CD4-positive, alpha-beta T cell treated with Interleukin-6 at 100 ng/mL for 8 hours (primary cell): Measurements from ENCODE around the gene DSTYK.
A peak's percentile ranks its signal among the peaks of the same experiment; 100 is the strongest.
"Not testable (repeated sequence)": the region's sequence is repeated elsewhere in the genome, so short reads cannot be mapped to it uniquely, and the experiment has no call there.

ENCODE experiments used
- DNase-seq: peaks from one replicate; pipeline ENCODE4 v3.0.0-alpha.2; 2020; ENCODE audit warnings: mixed read lengths, low spot score

DSTYK gene

GRCh38 chr1:205170532-205171269 lies 40.8 kb downstream of the DSTYK start:
- no peak for DNase-seq

GRCh38 chr1:205169248-205169647 lies 42.3 kb downstream of the DSTYK start:
- DNase-seq, result no peak

DNA sequence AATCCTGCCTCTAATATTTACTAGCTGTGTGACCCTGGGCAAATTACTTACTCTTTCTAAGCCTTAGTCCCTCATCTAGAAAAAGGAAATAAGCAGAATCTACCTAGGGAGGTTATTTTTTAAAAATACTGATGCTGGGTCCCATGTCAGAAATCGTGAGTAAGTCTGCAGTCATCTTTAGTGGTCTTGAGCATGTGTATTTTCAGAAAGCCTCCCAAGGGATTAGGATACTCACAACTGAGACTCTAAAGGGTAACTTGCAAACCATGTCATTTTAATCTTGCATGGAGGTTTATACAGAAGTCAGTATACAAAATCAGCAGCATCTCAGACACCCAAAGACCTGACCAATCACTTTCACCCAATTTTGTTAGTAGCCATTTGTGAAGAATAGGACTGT lies 43.2 kb downstream of the DSTYK start:
- no peak for DNase-seq

DNA sequence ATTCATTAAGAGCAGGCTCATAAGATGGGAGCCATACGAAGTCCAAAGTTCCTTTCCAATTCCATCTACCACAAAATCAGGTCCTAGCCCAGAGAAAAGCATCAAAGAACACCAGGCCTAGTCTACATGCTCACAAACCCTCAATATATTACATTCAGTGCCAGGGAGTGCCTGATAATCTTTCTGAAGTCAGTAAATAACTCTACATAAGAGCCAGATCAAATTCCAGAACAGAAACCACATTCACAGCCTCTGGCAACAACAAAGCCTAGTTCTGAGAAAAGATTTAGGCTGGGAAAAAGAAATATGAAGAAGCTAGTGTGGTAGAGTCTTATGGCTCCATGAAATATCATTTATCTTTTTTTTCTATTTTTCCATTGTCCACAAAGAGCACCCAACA lies 49.2 kb downstream of the DSTYK start:
- no peak for DNase-seq

DNA sequence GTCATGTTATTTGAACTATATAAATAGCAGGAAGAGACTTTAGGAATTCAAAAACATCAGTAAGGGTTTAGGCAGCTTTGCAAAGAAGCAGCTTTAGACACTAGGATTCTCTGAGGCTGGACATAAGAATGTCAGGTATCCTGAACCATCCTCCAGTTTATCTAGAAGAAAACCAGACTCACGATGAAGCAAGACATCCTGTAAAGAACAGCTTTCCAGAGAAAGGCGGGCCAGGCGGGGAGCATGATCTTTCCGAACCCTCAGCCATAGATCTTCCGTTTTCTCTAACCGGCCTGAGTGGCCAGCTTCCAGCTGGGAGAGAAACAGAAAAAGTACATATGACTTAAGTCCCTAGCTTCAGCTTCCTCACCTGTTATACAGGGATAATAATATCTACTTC lies 50.4 kb downstream of the DSTYK start:
- DNase-seq, result no peak

DNA sequence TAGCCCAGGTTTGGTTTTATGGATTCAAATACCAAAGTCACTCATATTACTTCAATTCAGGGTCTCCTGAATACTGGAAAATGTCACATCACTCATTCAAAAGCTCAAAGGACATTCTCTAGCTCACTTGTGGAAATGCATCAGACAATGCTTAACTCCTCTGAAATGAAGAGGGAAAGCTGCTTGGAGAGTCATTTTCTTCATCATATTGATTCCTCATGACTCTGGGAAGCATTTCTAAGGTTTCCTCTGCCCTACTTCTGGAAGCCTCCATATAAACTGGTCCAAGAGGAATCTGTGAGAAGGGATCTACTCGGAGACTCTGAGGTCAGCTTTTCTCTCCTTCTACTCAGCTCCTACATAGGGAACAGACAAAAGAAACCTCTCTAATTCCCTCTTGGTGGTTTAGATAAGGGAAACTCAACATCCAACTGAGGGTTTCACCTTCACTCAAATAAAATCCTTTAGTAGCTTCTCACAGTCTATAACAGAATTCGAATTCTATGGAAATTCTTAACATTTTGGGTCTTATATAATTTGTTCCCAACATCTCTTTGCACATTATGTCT lies 53.4 kb downstream of the DSTYK start:
- no peak for DNase-seq

GRCh38 chr1:205155665-205156377 lies 55.7 kb downstream of the DSTYK start:
- DNase-seq, result not testable (repeated sequence)

- no peak for DNase-seq
Measured at GRCh38 chr1:205152505-205152904, 59.0 kb downstream of the DSTYK start.

GRCh38 chr1:205150651-205151428 lies 60.7 kb downstream of the DSTYK start:
- DNase-seq, result no peak

DNA sequence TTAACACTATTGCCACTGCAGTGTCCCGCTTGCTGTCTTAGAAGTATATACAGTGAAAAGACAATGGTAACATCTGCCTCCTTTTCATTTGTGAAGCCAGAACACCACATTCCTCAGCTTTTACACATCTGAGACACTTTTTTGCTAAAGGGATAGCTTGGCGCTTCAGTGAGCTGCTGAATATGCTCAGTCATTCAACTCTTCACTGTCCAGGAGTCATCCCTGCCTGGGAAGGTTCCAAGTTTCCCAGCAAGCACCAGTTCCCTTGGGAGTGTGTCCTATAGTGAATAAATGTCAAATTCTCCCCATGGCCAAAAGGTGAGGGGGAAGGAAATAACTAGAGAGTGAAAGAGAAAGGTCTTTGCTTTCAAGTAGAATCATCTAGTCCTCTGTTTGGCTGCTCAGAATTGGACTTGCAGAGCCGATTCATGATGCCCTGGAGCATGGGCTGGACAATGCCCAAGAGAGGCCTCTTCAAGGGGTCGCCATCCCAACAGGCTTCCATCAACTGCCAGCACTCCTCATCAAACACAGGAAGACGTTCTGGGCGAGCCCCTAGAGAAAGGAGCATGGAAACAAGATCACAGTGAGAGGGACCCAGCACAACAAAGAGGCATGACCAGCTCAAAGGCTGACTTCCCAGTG lies 64.2 kb downstream of the DSTYK start:
- DNase-seq, result no peak

DNA sequence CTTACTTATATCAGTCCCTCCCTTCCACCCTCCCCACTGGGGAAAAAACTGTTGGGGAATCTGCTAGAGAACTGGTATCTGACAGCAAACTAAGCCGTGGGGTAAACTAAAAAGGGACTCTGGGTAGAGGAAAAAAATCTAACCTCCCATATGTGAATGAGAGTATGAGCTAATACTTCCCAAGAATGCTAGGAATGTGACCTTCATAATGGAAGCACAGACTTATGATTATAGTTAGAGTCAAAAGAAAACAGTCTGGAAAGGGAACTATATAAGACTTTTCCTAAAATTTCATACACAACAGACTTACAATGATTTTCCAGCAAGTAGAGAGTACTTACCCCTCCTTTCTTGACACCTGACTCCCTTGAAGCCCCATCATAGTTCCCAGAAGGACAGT lies 66.8 kb downstream of the DSTYK start:
- DNase-seq, result no peak

DNA sequence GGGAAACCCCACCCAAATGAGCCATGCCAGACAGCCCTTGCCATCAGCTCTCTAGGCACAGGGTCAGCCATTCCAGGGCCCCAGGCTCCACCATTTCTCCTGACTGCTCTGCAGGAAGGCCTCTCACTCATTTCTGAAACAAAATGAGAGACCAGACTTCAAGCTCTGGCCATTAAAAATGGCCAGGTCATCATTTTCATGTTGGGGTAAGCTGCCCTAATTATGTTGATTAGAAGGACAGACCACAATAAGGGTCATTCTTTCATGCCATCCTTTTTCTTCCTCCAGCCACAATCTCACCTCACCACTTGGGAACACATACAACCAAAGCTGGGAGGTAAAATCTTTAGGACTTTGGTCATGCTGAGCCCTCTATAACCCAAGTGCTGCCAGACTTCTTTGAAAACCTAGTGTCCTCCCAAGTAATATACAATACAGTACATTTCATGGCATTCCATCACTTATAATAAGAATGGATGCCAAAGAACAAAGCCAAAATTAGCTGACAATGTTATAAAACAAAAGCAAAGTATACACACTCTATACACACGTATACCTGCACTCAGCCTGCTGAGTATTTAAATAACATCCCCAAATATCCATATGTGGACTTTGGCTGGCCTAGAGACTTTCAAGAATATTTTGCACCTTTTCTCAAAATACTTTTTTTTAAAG lies 67.3 kb downstream of the DSTYK start:
- DNase-seq, result no peak

- no peak for DNase-seq
Measured at GRCh38 chr1:205142102-205142469, 69.4 kb downstream of the DSTYK start.

- DNase-seq, result peak; percentile 66
Measured at GRCh38 chr1:205141236-205142101, 70.0 kb downstream of the DSTYK start.

DNA sequence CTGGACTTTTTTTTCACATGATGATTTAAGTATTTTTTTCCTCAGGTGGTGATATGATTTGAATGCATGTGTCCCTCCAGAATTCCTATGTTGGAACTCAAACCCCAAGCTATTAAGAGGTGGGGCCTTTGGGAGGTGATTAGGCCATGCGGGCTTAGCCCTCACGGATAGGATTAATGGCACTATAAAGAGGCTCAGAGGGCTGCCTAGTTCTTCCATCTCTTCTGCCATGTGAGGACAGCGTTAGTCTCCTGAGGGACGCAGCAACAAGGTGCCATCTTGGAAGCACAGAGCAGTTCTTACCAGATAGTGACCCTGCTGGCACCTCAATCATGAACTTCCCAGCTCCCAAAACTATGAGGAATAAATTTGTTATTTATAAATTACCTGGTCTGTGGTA lies 71.4 kb downstream of the DSTYK start:
- DNase-seq, result no peak

DNA sequence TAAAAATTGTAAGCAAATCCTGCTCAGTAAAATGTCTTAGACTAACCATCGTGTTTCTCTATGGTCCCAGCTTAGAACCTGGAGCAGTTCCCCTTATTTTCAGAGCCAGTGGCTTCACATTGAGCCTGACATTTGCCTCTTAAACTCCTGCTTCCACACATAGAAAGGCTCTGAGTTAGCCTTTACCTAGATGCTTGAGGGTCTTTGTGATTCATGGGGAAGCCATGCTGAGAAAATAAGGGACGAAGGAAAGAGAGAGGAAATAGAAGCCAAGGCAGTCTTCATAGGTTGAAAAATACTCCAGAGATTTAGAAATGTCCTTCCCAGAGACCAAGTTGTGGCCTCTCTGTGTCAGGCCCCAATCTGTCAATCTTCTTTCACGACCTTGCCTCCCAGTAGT lies 73.6 kb downstream of the DSTYK start:
- no peak for DNase-seq

- no peak for DNase-seq
Measured at GRCh38 chr1:205133287-205133686, 78.2 kb downstream of the DSTYK start.

DNA sequence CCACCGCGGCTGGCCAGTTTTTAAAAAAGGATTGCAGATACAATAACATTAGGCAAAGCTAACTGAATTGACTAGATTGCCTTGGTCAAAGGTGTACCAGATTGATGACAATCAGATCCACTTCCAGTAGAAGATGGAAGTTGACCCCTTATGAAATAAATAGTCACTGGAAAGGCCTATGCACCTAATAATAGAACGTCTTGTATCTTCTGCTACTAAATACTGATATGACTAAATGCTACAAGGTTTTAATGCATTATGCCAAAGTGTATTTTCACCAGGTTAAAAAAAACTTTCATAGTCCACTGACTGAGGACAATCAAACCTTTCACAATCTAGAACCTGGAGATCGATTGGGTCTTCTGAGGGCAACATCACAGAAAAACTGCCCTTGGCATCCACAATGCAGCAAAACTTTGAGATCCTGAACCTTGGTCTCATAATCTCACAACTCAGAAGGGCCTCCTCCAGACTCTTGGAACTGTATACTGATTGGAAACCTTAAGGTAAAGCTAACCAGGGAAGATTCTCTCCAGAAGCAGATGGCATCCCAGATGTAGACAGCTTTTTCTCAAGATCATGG lies 82.0 kb downstream of the DSTYK start:
- no peak for DNase-seq

DNA sequence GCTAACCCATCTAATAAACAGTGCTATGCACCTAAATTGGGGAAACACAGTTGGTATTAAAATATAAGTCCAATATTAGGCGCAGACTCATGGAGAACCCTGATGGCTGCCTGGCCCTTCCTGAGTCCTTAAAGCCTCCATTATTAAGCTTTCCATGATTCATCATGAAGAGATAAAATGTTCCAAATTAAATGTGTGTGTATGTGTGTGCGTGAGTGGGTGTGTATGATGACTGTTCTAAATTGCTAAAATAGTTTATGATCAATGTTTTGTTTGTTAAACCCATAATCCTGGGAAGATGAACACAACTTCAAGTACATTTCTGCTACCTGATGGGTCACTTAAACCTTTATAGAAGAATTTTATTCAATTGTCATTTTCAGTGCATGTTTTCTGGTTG lies 83.5 kb downstream of the DSTYK start:
- no peak for DNase-seq

- no peak for DNase-seq
Measured at GRCh38 chr1:205127646-205128045, 83.9 kb downstream of the DSTYK start.
